ENCODE results near the gene NR5A2.

NR5A2 gene

GRCh38 chr1:200157715-200158114, 130.2 kb downstream of the NR5A2 start:
- no peak overlapping the region for H3K4me3 ChIP-seq (ENCODE audit: low read length)
- TF ChIP-seq CTCF (conservative IDR thresholded peaks at IDR 0.05; ENCODE audit: low read length): no peak
- no peak for DNase-seq (ENCODE audit: low read depth)

GRCh38 chr1:200161801-200162200, 134.3 kb downstream of the NR5A2 start:
- DNase-seq (ENCODE audit: low read depth): no peak
- H3K4me3 ChIP-seq (ENCODE audit: low read length): no peak overlapping the region
- TF ChIP-seq CTCF (conservative IDR thresholded peaks at IDR 0.05; ENCODE audit: low read length): no peak

GRCh38 chr1:200162258-200162657, 134.7 kb downstream of the NR5A2 start:
- no peak for TF ChIP-seq CTCF (conservative IDR thresholded peaks at IDR 0.05; ENCODE audit: low read length)
- no peak overlapping the region for H3K4me3 ChIP-seq (ENCODE audit: low read length)
- DNase-seq (ENCODE audit: low read depth): no peak

GRCh38 chr1:200162877-200163276, 135.4 kb downstream of the NR5A2 start:
- no peak for TF ChIP-seq CTCF (conservative IDR thresholded peaks at IDR 0.05; ENCODE audit: low read length)
- DNase-seq (ENCODE audit: low read depth): no peak
- no peak overlapping the region for H3K4me3 ChIP-seq (ENCODE audit: low read length)

- no peak for TF ChIP-seq CTCF (conservative IDR thresholded peaks at IDR 0.05; ENCODE audit: low read length)
- no peak overlapping the region for H3K4me3 ChIP-seq (ENCODE audit: low read length)
- no peak for DNase-seq (ENCODE audit: low read depth)
These were observed 136.4 kb downstream of the NR5A2 start for GRCh38 chr1:200163911-200164310.

GRCh38 chr1:200165493-200166220, 138.1 kb downstream of the NR5A2 start:
- no peak overlapping the region for H3K4me3 ChIP-seq (ENCODE audit: low read length)
- TF ChIP-seq CTCF (conservative IDR thresholded peaks at IDR 0.05; ENCODE audit: low read length): no peak
- DNase-seq (ENCODE audit: low read depth): no peak

GRCh38 chr1:200166411-200166810, 138.9 kb downstream of the NR5A2 start:
- DNase-seq (ENCODE audit: low read depth): no peak
- no peak overlapping the region for H3K4me3 ChIP-seq (ENCODE audit: low read length)
- TF ChIP-seq CTCF (conservative IDR thresholded peaks at IDR 0.05; ENCODE audit: low read length): no peak

All from AG10803 (cell line).